CD4-positive, alpha-beta T cell treated with Interleukin-4 for 1 hour (primary cell): ENCODE measurements around the gene ZCCHC2.
A peak's percentile ranks its signal among the peaks of the same experiment; 100 is the strongest.

Experiments used
- DNase-seq, 2 donors: peaks; one replicate each; pipeline ENCODE4 v3.0.0-alpha.2; 2020 to 2022

Gene ZCCHC2

DNA sequence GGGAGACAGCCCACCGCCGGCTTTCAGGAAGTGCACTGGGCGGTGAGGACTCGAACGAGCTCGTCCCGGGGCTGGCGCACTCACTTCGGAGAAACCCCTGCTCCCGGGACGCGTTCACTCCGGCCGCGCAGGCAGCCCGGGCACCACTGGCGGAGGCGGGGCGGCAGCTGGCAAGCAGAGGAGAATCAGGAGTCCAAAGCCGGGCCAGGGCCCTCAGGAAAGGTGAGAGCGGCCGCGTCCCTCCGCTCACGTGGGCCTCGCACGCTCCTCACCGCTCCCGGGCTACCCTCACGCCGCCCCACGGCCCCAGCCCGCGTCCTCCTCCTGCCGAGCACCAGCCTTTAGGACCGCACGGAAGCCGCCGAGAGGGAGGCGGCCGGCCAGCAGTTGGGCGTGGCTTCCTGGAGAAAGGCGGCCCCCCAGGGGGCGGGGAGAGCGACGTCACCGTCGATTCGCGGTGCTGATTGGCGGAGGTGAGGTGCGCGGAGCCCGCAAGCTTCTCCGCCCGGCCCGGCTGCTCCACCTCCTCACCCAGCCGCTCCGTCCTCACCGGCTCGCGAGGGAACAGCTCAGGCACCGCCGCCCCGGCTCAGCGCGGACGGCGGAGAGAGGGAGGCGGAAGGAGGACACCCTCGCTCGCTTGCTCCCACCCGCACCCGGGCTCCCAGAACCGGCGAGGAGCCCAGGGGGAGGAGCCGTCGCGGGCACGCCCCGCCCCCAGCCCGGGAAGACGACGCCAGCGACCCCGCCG, at the start of gene ZCCHC2:
ZCCHC2 (plus strand) TSS at position 522 of the 751 bp plus-strand sequence. CDS start 400 bp downstream, outside the sequence.
- peak; percentile 97 to 99 for DNase-seq

DNA sequence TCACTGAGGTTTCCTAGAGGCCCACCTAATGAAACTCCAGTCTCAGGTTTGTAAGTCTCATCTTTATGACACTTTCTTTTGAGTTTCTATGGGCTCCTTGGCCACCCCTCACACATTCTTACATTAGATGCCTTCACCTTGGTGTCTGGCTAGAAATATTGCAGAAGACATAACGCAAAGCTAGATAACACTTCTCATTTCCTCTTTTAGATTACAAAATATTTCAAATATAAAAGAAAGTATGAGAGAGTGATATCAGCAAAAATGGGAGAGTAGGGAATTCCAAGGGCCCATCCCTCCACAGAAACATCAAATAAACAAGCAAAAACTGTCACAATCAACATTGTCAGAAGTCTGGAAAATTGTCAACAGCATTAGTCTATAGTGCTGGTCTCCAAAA, 43.3 kb upstream of the ZCCHC2 start:
- DNase-seq, result no peak

GRCh38 chr18:62480927-62481326, 41.9 kb upstream of the ZCCHC2 start:
- no peak for DNase-seq

DNA sequence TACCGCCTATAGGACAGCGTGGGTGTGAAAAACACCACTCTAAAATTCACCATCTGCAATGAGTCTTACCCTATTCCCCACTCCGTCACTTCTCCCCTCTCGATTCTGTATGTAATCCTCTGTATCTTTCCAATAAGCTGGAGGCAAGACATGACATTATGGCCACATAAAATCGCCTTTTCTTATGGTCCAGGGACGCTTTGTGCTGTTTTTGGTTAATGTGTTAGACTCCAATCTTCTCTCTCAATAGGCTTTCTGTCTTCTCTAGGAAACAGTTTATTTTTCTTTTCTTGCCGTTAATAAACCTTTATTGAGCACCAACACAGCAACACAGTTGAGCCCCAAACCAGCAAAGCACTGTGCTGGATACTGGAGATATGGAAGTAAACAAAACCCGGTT, 37.9 kb upstream of the ZCCHC2 start:
- no peak for DNase-seq

GRCh38 chr18:62485684-62486083, 37.1 kb upstream of the ZCCHC2 start:
- no peak for DNase-seq

DNA sequence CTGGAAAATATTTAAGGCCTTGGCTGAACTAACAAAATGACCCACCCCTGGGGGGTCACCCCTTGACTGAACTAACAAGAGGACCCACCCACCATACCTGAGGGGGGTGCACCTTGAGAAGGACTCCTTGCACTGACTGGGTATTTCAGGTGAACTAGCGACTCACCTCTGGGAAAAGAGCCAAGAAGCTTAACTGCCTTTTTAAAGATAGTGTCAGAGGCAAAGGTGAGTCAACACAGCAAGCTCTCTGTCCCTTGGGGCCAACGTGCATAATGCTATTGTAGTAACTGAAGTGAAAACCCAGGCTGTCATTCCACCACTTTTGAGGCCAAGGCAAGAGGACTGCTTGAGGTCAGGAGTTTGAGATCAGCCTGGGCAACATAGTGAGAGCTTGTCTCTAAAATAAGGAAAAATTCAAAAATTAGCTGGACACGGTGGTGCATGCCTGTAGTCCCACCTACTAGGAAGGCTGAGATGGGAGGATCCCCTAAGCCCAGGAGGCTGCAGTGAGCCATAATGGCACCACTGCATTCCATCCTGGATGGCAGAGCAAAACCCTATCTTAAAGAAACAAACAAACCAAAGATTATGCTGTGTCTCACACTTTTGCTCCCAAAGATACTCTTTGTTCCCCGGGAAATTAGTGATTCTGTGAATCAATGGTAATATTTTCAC, 36.4 kb upstream of the ZCCHC2 start:
- DNase-seq, result no peak

DNA sequence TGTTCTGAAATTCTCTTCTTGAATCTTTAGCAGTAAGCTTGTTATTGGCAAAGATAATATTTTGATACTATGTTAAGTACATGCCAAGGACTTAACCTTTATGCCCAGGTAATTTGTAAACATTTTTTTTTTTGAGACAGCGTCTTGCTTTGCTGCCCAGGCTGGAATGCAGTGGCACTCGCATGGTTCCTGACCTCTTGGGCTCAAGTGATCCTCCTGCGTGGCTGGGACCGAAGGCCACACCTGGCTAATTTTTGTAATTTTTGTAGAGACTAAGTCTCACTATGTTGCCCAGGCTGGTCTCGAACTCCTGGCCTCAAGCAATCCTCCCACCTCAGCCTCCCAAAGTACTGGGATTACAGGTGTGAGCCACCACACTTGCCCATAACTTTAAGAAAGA, 35.7 kb upstream of the ZCCHC2 start:
- no peak for DNase-seq

GRCh38 chr18:62490967-62491695, 31.7 kb upstream of the ZCCHC2 start:
- DNase-seq, result no peak

DNA sequence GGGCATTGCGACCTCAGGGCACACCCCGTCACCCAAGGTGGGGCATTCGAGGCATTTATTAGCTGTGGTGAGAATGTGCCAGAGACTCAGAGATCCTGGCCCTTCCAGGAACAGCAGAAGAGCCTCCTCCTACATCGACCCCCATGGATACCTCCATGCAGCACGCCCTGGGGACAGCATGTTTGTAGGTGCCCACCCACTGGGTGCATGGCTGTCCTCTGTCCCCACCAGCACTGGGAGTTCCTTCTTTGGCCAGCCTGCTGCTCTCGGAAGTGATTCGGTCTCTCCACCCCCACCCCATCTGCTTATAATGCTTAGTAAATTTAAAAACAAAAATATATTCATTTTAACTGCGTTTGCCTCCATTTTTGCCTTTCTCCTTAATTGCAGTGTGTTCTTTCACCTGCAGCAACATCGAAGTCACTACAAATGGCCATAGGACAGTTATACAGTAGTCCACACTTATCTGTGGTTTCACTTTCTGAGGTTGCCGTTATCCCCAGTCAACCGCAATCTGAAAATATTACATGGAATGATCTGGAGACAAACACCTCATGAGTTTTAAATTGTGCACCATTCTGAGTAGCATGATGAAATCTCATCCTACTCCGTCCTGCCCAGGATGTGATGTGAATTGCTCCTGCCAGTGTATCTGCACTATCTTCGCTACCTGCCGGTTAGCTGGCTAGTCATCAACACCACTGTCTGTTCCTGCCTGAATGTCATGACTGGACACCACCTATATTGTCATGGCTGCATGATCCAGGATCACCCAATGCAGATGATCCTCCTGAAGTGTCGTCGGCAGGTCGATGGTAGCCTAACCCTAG, 29.6 kb upstream of the ZCCHC2 start:
- no peak for DNase-seq

DNA sequence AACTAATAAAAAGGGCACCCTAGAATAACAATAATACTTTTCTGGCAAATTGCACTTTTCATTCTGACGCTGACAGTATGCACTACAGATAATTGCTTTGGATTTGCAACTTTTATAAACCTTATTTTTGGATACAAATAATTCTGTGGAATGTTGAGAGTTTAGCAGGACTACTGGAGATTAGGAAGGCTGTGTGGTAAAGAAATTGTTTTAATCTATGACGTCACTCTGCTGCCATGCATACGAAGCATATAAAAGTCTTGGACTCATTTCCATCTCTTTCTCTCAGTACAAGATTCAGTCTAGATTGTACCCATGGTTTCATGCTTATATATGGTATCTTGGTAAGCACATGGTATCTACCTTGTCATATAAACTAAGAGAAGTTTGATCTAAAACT, 28.1 kb upstream of the ZCCHC2 start:
- no peak for DNase-seq

- DNase-seq, result no peak
Observed at GRCh38 chr18:62496262-62496661, 26.6 kb upstream of the ZCCHC2 start.

DNA sequence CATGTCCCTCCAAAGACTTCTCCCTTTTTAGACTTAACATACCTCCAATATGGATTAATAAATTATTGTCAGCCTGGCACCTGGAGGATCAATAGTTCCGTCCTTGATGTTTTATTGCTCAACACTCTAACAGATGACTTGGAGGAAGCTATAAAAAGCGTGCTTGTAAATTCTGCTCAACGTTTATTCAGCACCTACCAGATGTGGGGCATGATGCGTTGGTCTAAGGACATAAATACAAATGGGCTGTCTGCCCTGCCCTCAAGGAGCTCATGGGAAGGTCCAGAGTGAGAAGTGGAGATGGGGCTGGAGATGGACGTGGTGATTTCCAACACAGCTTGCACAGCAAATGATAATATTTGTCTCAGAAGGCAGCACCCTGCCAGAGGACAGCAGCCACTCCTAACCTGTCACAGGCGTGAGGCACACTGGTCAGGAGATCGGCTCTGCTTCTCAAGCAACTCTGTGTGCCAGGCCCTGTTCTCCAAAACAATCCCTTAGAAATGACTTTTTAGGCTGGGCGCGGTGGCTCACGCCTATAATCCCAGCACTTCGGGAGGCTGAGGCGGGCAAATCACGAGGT, 25.5 kb upstream of the ZCCHC2 start:
- no peak for DNase-seq

DNA sequence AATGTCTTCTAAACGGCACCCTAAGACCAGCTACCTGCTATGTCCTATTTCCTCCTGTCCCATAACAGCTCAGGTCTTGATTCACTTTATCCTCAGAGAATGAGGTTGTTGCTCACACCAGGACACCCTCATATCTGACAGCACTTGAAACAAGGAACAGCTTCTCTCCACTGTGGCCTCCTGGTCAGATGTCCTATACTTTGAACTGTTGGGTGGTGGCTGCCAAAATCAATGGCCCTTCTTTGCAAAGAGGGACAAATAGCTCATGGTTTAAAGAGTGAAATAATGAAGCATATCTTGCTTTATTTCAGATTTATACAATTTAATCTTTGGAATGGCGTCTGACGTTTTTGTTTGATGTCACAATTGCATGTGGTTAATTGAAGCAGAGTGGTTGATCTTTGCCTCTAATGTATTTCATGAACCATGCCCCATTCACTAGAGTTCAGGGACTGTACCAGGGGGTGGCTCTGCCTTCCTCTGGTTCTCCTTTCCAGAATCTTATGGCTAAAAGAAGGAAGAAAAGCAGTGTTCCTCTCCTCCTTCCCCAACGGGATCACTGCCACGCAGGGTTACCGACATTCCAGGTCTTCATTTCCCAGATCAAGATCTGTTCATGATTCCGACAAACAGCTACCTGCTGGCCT, 24.1 kb upstream of the ZCCHC2 start:
- DNase-seq, result no peak

DNA sequence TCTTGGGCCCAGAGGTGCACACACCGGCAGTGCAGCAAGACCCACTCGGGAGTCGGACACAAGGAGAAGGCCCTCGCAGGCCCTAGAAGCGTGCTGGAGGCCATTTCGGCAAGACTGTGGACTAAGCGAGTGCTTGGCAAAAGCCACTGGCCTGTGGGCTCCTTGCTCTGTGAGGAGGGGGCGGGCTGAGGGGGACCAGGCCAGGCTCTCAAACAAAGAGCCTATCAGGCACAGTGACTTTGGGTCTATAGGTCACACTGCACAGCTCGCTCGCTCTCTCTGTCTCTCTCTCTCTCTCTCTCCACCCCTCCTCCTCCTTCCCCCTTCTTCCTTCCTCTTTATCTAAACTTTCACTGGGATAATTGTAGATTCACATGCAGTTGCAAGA, 23.6 kb upstream of the ZCCHC2 start:
- no peak for DNase-seq

GRCh38 chr18:62500174-62500573, 22.7 kb upstream of the ZCCHC2 start:
- DNase-seq, result no peak

- DNase-seq, result no peak
Observed at GRCh38 chr18:62500966-62501591, 21.7 kb upstream of the ZCCHC2 start.

DNA sequence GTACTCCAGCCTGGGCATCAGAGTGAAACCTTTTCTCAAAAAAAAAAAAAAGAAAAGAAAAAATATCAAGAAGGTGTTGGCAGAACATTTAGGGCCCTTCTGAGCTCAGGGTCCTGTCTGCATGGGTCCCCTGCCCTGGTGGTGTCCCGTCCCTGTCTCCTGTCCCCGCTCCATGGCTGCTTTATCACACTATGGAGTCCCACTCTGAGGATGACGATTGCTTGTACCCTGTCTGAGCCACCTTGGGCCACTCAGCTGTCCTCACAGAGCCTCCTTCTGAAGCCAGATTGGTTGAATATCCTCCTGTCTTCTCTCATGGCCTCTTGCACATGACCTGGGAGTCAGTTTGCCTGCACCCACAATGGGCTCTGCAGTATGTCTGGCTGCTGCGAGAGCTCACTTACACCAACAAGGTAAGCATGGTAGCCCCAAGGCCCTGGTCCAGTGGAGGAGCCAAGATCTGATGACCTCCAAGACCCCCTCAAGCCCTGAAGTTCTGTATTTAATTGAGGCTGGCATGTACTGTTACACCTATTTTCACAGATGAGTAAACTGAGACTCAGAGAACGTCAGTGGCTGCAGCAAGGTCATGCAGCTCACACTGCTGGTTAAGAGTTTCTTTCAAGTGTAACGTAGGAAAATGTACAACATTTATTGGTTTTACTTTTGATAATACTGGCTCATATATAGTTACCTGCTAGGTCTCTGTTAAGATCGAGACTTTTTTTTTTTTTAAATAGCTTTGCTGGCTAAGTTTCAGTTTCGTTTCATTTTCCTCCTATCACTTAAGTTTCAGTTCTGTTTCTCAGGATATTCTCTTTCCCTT, 16.9 kb upstream of the ZCCHC2 start:
- peak in 1 of 2 donors; percentile 59 for DNase-seq

GRCh38 chr18:62506495-62507143, 16.2 kb upstream of the ZCCHC2 start:
- peak in 1 of 2 donors; percentile 6 for DNase-seq

DNA sequence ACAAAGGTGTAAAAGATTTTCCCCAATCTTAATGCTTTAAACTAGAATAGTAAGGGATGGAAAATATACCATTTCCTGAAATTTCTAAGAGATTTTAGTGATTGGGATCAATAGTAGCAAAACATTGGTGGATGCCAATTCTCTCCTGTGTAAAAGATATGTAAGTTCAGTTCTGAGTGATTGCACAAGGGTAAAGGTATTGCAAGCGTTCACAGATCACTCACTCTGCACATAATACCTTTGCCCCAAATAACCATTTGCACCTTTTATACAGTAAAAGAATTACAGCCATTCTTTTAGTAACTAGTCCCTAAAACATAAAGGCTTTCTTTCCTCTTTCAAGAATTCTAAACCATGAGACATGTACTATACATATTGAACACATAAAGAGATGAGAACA, 13.0 kb upstream of the ZCCHC2 start:
- DNase-seq, result no peak

DNA sequence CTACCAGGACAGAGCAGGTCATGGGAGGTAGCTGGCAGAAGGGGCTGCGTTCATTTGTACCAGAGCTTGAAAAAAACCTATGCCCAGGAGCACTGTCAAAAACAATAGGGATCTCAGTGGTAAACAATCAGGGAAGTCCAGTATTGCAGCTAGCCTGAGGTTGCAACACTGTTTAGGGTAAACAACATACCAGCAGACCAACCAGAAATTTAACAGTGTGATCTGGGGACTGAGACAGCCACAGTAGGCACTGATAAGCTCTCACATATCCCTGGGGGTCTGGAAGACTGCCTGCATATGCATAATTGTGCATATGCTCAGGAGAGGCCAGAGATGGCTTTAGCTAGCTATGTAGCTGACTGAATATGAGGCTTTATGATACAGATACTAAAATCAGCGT, 12.0 kb upstream of the ZCCHC2 start:
- DNase-seq, result no peak
